AG08395 (cell line): ENCODE data around the gene HRH3.
A peak's percentile ranks its signal among the peaks of the same experiment; 100 is the strongest.

ENCODE experiments used
- DNase-seq: peaks from one replicate; pipeline ENCODE4 v3.0.0; 2012; ENCODE audit warnings: mixed read lengths, low spot score

The HRH3 gene

GRCh38 chr20:62197801-62198200 is 22.3 kb downstream of the HRH3 start:
- no peak for DNase-seq

- no peak for DNase-seq
These were observed 22.8 kb downstream of the HRH3 start for GRCh38 chr20:62197311-62197710.

- DNase-seq, result no peak
These were observed 23.8 kb downstream of the HRH3 start for GRCh38 chr20:62196286-62196685.

- DNase-seq, result no peak
These were observed 24.3 kb downstream of the HRH3 start for GRCh38 chr20:62195736-62196135.

GRCh38 chr20:62195075-62195405 is 25.0 kb downstream of the HRH3 start:
- DNase-seq, result no peak

DNA sequence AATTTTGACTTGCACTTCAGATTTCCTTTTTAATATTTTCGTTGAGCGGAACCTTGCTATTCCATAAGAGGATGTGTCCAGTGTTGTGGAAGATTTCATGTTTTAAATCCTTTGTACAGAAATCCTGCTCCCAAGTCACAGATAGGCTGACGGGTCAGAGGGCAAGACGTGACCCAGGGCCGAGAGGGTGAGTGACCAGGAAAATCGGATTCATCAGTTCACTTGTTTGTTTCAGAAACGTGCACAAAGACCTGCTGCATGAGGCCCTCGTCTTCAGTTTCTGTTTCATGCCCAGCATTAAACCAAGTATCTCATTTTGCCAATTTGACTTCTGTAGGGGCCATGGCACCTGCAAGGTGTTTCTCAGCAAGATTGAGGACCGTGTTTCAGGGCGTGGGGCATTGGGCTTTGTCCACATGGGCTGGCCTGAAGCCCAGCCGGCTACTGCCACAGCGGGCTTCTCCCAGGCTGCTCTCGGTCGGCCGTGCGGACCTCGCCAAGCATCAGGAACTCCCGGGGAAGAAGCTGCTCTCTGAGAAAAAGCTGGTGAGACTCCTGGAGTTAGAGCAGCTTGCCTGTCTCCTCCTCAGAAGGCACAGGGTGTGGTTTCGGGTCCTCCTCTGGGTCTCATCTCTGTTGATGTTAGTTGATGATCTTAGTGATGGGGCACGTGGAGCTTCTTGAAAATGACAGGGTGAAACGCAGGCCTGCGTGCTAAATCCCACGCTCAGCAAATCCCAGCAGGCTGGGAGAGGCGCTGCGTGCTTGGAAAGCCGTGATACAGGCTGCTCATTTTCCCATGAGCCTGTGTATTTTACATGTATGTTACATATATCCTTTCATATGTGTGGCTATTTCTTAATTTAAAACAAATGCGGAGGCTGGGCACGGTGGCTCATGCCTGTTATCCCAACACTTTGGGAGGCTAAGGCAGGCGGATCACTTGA is 26.7 kb downstream of the HRH3 start:
- DNase-seq, result no peak

- DNase-seq, result no peak
These were observed 27.4 kb downstream of the HRH3 start for GRCh38 chr20:62192635-62193034.

GRCh38 chr20:62191781-62192559 is 28.1 kb downstream of the HRH3 start:
- no peak for DNase-seq

DNA sequence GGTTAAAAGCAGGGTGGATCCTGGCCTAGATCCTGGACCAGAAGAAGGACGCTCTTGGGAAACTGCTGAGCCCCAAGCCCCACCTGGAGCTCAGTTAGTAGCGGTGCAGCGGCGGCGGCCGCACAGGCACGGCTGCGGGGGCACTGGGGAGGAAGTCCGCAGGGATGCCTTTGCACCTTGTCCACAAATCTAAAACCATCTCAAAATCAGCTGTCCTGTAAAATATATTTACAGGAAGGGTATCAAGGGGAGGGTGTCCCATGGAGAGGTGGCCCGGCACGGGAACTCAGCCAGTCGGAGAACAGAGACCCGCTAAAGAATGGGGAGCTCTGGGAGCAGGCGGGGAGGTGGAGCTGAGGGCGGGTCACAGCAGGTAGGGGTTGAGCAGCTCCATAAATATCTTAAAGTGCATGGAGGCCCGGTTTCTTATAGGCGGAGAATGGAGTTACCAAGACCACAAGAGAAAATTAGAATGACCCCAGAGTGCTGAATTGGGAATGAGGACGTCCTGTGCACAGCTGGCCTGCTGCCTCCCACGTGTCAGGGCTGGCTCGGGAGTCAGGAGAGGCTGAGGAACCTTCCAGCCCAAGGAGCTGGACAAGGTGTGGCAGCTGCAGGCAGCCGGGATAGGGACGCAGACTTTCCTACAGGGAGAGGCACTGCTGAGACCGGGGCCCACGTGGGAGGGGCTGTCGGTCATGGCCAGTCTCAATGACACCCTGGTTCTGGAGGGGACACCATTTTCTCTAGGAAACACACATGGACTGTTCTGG is 29.3 kb downstream of the HRH3 start:
- DNase-seq, result no peak

- no peak for DNase-seq
These were observed 32.9 kb downstream of the HRH3 start for GRCh38 chr20:62186887-62187866.

DNA sequence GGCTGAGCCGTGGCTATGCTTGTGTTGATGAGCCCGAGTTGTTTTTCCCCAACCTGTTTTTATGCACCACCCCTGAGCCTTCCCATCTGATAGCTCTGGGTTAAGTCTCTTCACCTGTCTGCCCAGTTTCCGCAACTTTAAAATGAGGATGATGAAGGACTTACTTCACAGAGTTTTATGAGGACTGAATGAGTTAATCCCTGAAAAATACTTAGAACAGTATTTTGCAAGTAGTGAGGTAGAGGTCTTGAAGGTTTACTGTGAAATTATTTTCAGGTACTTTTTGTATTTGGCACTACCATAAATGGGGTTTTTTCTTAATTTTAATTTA is 34.0 kb downstream of the HRH3 start:
- DNase-seq, result no peak

GRCh38 chr20:62183426-62184142 is 36.5 kb downstream of the HRH3 start:
- peak; percentile 36 for DNase-seq

GRCh38 chr20:62182469-62183425 is 37.3 kb downstream of the HRH3 start, which contains the start of gene MTG2:
MTG2 (plus strand) TSS chr20:62183028; CDS start chr20:62193421, 10,393 bp downstream.
- peak; percentile 99 for DNase-seq

DNA sequence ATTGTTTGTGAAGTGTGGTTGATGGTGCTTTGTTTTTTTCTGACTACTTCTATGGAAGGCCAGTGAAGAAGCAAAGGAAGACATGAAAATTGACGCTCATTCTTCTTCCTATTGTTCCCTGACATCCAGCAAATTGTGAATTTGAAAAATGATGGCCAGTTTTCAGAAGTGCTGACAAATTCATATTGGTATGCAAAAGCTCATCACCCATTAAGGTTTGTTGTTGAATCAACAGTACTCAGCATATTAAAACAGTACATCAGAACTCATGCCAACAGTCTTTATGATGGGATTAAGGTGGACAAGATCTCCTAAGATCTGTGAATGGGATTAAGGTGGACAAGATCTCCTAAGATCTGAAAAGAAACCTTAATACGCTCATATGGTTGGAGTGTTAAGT is 38.3 kb downstream of the HRH3 start:
- DNase-seq, result no peak

DNA sequence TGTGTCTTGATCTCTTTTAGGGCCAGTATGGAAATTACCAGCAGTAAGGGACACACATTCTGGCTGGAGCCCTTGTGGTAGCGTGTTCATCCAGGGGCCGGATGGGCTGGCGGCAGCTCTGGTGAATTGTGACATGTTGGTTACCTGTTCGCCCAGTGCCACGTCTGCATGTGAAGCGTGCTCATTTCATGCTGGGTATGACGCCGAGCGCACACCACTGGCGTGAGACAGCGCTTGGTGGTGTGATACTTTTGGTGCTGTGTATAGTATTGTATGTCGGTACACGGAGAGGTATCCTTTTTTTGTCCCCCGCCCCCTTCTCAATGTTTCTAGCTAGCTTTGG is 40.9 kb downstream of the HRH3 start:
- DNase-seq, result no peak

DNA sequence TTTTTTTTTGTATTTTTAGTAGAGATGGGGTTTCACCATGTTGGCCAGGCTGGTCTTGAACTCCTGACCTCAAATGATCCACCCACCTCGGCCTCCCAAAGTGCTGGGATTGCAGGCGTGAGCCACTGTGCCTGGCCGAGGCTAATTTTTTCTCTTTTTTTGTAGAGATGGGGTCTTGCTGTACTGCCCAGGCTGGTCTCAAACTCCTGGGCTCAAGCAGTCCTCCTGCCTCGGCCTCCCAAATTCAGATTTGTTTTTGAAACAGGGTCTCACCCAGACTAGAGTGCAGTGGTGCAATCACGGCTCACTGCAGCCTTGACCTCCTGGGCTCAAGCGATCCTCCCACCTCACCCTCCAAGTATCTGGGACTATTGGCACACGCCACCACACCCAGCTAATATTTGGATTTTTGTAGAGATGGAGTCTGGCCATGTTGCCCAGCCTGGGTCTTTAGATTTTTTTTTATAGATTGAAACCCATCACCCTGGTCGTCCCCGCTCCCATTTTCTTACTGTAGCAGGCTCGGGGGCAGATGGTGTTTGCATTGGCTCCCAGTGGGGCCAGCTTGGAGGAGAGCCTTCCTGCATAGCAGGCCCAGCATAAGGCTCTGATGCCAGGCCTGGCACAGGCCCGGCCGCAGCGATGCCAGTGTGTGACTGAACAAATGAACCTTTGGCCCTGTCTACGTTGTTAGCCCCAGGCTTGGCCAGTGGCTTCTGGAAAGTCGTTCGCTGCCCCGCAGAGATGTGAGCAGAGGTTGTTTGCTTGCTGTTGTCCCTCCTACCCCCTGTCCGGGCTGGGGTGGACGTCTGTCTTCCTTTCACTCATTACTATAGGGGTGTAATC is 41.5 kb downstream of the HRH3 start:
- DNase-seq, result no peak

- DNase-seq, result no peak
These were observed 42.8 kb downstream of the HRH3 start for GRCh38 chr20:62177307-62177706.

- no peak for DNase-seq
These were observed 43.2 kb downstream of the HRH3 start for GRCh38 chr20:62176866-62177265.

DNA sequence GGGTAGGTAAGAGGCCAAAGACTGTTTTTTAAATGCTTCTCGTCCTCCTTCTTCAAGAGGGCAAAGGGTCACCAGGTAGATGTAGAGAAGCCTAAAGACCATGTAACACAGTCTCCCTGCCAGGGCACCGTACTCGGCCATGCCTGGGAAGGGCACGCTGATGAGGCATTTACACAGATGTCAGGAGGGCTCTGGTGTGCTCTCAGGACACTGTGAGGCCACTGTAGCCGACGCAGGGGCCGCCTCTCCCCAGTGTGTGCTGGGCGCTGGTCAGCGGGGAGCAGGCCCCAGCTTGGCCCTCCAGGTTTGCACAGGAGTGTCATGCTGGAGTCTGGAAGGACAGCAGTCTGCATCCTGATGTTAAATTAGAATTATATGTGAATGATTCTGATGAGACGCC is 44.4 kb downstream of the HRH3 start:
- DNase-seq, result no peak
